GM12891 (cell line): ENCODE measurements around the gene EXD3.

Experiments
- PAX5 ChIP-seq: IDR thresholded peaks from 2 replicates; pipeline ENCODE4 v1.6.1; 2011; ENCODE audit warnings: low read length, moderate library complexity, mild to moderate bottlenecking; ENCODE audit not compliant: insufficient read depth, severe bottlenecking
- POLR2A ChIP-seq: IDR thresholded peaks from 2 replicates; pipeline ENCODE4 v1.6.1; 2011; ENCODE audit warnings: low read depth, low read length, control low read depth
- POLR2AphosphoS5 ChIP-seq: IDR thresholded peaks from 2 replicates; pipeline ENCODE4 v1.6.1; 2011; ENCODE audit warnings: low read depth, low read length, control low read depth
- POU2F2 ChIP-seq: IDR thresholded peaks from 2 replicates; pipeline ENCODE4 v1.6.1; 2011; ENCODE audit warnings: low read depth, mild to moderate bottlenecking, control low read depth, low read length, moderate library complexity
- SPI1 ChIP-seq: IDR thresholded peaks from 2 replicates; pipeline ENCODE4 v1.6.1; 2011; ENCODE audit warnings: low read depth, low read length, control low read depth
- TAF1 ChIP-seq: IDR thresholded peaks from 2 replicates; pipeline ENCODE4 v1.6.1; 2011; ENCODE audit warnings: low read depth, low read length, control low read depth

DNA sequence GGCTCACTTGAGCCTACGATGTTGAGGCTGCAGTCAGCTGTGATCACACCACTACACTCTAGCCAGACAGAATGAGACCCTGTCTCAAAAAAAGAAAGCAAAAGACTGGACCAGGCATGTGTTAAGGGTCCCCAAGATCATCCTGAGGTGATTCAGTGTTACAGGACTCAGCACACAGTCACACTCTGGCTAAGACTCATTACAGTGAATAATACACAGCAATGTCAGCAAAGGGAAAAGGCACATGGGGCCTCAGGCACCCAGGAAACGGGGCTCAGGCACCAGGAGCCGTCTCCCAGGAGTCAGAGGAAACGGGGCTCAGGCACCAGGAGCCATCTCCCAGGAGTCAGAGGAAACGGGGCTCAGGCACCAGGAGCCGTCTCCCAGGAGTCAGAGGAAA, 81.7 kb downstream of the EXD3 start:
- no peak for TF ChIP-seq POLR2A
- TF ChIP-seq POLR2AphosphoS5: no peak
- TF ChIP-seq PAX5: no peak
- no peak for TF ChIP-seq TAF1
- TF ChIP-seq SPI1: no peak
- no peak for TF ChIP-seq POU2F2
